Measurements from ENCODE around the gene KCNT1. TPM values are rescaled to one million over a fixed set of nuclear protein-coding genes. Genes with fewer than 3 reads are reported as not detected.

KCNT1 gene
- total and polyA plus RNA-seq, 9 donors, result 0.83 to 12.0 (median 3.7) TPM

DNA sequence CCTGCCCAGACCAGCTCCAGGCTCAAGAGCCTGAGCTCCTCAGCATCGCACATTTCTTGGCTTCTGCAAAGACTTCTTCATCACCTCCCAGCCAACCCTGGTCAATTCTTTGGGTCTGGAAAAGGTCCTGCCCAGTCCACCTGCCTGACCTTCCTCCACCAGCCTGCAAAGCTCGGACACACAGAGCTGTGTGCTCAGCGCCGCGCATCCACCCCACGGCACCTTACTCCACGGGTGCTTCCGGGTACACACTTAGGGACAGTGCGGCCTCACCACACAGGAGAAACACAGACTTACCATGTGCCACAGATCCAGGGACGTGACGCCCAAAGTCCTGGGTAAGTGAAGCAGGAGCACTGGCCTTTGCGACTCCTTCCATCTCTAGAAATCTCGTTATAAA lies 97.3 kb downstream of the KCNT1 start:
- no peak for DNase-seq
- H3K27me3 ChIP-seq, result no peaks in the 10 kb centered on the region
- H3K4me3 ChIP-seq, result no peak overlapping the region
- no peak overlapping the region for H3K27ac ChIP-seq
- no peaks in the 10 kb centered on the region for H3K4me1 ChIP-seq (ENCODE audit: insufficient read depth)
- intact Hi-C loops (cut with DNase I), result loop anchor here in 1 of 4 donors (10.0 kb wide), 1 partner anchor 486 kb away; no protein-coding TSS in a partner anchor
- no peaks in the 10 kb centered on the region for H3K9me3 ChIP-seq
- WGBS, 3 donors, result 93 to 94% (median 94%) methylated on average over 13 of the region's 13 CpGs
- no peak for TF ChIP-seq EP300 (IDR thresholded peaks at IDR 0.05)
- TF ChIP-seq, protein P1, sequence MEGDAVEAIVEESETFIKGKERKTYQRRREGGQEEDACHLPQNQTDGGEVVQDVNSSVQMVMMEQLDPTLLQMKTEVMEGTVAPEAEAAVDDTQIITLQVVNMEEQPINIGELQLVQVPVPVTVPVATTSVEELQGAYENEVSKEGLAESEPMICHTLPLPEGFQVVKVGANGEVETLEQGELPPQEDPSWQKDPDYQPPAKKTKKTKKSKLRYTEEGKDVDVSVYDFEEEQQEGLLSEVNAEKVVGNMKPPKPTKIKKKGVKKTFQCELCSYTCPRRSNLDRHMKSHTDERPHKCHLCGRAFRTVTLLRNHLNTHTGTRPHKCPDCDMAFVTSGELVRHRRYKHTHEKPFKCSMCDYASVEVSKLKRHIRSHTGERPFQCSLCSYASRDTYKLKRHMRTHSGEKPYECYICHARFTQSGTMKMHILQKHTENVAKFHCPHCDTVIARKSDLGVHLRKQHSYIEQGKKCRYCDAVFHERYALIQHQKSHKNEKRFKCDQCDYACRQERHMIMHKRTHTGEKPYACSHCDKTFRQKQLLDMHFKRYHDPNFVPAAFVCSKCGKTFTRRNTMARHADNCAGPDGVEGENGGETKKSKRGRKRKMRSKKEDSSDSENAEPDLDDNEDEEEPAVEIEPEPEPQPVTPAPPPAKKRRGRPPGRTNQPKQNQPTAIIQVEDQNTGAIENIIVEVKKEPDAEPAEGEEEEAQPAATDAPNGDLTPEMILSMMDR (IDR thresholded peaks at IDR 0.05), result no peak
- TF ChIP-seq POLR2A (IDR thresholded peaks at IDR 0.05), result no peak
- no peaks in the 10 kb centered on the region for H3K36me3 ChIP-seq

DNA sequence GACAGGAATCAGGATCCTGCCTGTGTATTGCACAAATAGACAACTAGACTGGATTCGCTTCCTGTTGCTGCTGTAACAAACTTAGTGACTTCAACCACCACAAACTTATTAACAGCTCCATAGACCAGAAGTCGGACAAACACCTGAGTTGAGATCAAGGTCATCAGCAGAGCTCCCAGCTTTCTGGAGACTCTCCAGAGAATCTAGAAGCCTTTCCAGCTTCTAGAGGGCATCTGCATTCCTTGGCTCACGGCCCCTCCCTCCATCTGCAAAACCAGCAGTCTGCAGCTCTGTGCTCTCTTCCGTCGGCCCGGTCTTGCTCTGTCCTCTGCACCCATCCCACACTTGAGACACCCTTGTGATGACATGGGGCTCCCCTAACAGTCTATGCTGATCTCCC lies 99.1 kb downstream of the KCNT1 start:
- intact Hi-C loops (cut with DNase I), result no loop called here
- Histone ChIP-seq H3K27ac (no peak overlapping the region), H3K4me1 (ENCODE audit: insufficient read depth) (peaks cover 2% of the 10 kb centered on the region), H3K9me3 (no peaks in the 10 kb centered on the region), H3K27me3 (no peaks in the 10 kb centered on the region), H3K36me3 (no peaks in the 10 kb centered on the region), H3K4me3 (no peak overlapping the region)
- 87 to 92% (median 88%) methylated on average over 6 of the region's 6 CpGs for WGBS, 3 donors
- no peak for TF ChIP-seq EP300 (IDR thresholded peaks at IDR 0.05)
- TF ChIP-seq, protein P1 (IDR thresholded peaks at IDR 0.05), result no peak
- TF ChIP-seq POLR2A (IDR thresholded peaks at IDR 0.05), result no peak
- no peak for DNase-seq

DNA sequence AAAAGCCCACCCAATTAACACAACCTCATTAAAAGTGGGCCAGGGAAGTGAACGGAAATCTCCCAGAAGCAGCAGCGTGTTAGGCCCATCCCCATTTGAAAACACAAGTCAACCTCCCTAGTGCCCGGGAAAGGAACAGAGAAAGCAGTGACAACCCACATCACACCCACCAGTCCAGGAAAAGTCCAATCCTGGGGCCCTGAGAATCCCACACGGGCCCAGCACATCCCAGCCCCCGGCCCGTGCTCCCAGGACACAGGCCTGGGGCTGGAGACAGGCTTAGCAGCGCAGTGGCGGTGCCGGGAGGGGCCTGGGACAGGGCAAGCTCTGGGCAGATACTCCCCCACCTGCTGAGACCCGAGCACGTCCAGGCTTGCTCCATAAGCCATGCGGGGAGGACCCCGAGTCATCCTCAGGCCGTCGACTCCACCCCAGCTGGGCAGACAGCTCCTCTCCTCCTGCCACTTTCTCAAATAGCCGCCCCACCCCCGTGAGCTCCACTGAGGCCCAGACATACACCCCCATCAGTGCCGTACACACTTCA lies 101.0 kb downstream of the KCNT1 start:
- DNase-seq, result no peak
- no peaks in the 10 kb centered on the region for H3K9me3 ChIP-seq
- 36 to 49% (median 41%) methylated on average over 18 of the region's 18 CpGs for WGBS, 3 donors
- H3K36me3 ChIP-seq, result no peaks in the 10 kb centered on the region
- peaks cover 2% of the 10 kb centered on the region for H3K4me1 ChIP-seq (ENCODE audit: insufficient read depth)
- TF ChIP-seq, protein P1 (IDR thresholded peaks at IDR 0.05), result no peak
- TF ChIP-seq EP300 (IDR thresholded peaks at IDR 0.05) (no peak), POLR2A (IDR thresholded peaks at IDR 0.05) (no peak)
- no peak overlapping the region for H3K4me3 ChIP-seq
- intact Hi-C loops (cut with DNase I), result no loop called here
- no peaks in the 10 kb centered on the region for H3K27me3 ChIP-seq
- H3K27ac ChIP-seq, result no peak overlapping the region

DNA sequence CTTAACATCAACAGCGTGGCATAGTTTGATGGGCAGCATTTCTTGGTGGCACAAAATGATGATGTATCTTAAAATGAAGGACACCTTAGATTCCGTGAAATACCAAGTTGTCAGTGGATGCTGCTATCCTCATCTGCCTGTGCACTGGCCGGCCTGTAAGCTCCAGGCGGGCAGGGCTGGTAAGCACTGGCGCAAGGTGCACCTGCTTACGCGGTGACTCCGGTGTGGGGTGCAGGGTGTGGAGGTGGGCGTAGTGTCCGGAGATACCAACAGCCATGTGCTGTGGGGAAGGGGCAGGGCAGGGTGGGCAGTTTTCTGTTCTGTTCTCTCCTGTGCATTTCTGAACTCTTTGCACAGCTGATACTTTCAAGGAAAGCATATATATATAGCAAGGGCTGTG lies 101.5 kb downstream of the KCNT1 start:
- H3K36me3 ChIP-seq, result no peaks in the 10 kb centered on the region
- no peak for DNase-seq
- 82 to 94% (median 89%) methylated on average over 10 of the region's 10 CpGs for WGBS, 3 donors
- no peak overlapping the region for H3K27ac ChIP-seq
- TF ChIP-seq POLR2A (IDR thresholded peaks at IDR 0.05), result no peak
- TF ChIP-seq, protein P1 (IDR thresholded peaks at IDR 0.05), result no peak
- no peak for TF ChIP-seq EP300 (IDR thresholded peaks at IDR 0.05)
- no peaks in the 10 kb centered on the region for H3K27me3 ChIP-seq
- no peaks in the 10 kb centered on the region for H3K9me3 ChIP-seq
- intact Hi-C loops (cut with DNase I), result no loop called here
- H3K4me1 ChIP-seq (ENCODE audit: insufficient read depth), result peaks cover 2% of the 10 kb centered on the region
- H3K4me3 ChIP-seq, result no peak overlapping the region
